D721Med (cell line): Measurements from ENCODE around the gene GLI3.

Experiments
- DNase-seq: peaks from one replicate; pipeline ENCODE4 v3.0.0; 2011; ENCODE audit warnings: low spot score; ENCODE audit not compliant: insufficient read length
- FAIRE-seq: peaks from 2 replicates; lab custom pipeline; 2011; peaks lifted over from hg19 to GRCh38; lab: Jason Lieb, UNC
- TF ChIP-seq, protein P1 (sequence below): IDR thresholded peaks from 2 replicates; pipeline ENCODE4 v1.5.1; 2012; ENCODE audit warnings: mild to moderate bottlenecking, control low read depth; ENCODE audit not compliant: insufficient read depth; ENCODE audit errors: missing control alignments

GLI3 gene

DNA sequence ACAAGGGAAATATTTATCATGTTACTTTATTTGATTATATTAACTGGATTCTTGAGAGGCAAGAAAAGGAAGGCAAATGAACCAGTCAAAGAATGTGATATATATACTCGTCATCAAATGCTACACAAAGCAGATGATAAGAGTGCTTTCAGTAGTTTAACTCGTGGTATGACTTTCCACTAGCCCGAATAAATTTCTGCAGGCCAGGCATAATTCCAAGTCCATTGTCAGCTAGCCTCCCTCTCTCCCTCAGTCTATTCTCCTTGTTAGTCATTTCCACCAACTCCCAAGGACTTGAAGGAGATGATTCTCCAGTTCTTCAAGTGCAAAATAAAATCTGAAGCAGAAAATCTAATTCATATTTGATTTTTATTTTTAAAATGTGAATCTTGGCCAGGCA, 190.5 kb downstream of the GLI3 start:
- DNase-seq (no peak), FAIRE-seq (no peak)
- TF ChIP-seq, protein P1, sequence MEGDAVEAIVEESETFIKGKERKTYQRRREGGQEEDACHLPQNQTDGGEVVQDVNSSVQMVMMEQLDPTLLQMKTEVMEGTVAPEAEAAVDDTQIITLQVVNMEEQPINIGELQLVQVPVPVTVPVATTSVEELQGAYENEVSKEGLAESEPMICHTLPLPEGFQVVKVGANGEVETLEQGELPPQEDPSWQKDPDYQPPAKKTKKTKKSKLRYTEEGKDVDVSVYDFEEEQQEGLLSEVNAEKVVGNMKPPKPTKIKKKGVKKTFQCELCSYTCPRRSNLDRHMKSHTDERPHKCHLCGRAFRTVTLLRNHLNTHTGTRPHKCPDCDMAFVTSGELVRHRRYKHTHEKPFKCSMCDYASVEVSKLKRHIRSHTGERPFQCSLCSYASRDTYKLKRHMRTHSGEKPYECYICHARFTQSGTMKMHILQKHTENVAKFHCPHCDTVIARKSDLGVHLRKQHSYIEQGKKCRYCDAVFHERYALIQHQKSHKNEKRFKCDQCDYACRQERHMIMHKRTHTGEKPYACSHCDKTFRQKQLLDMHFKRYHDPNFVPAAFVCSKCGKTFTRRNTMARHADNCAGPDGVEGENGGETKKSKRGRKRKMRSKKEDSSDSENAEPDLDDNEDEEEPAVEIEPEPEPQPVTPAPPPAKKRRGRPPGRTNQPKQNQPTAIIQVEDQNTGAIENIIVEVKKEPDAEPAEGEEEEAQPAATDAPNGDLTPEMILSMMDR, result no peak

DNA sequence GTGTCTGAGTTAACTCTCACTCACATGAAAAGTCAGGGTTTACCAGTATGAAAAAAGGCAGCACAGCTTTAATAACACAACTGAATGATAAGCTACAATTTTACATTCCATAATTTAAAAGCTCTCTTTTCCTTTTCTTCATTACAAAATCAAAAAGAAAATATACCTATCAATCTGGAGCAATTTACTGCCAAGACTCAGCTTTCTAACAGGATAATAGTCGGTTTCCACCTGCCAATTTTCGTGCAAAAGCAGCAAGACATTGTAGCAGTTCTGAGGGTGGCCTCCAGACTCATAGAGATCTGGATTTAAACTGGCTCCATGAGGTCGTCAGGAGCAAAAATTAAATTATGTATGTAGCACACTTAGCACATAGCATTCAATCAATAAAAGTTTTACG, 191.0 kb downstream of the GLI3 start:
- FAIRE-seq (no peak), DNase-seq (no peak)
- TF ChIP-seq, protein P1, result no peak

DNA sequence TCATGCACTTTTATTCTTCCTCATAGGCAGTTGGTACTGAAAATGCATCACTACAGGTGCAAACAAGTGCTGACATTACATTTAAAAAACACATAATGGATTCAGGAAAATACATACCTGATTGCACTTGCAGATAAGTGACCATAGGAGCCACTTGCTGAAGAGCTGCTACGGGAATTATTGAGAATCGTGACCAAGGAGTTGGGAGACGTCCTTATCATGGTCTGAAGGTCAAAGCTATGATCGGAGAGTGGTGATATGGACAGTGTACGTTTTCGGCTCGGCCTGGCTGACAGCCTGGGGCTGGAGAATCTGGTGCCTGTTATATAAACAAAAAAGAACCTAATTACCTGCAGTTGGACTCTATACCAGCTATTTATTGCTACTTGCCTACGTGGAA, 197.1 kb downstream of the GLI3 start:
- no peak for DNase-seq
- no peak for FAIRE-seq
- TF ChIP-seq, protein P1, result no peak

DNA sequence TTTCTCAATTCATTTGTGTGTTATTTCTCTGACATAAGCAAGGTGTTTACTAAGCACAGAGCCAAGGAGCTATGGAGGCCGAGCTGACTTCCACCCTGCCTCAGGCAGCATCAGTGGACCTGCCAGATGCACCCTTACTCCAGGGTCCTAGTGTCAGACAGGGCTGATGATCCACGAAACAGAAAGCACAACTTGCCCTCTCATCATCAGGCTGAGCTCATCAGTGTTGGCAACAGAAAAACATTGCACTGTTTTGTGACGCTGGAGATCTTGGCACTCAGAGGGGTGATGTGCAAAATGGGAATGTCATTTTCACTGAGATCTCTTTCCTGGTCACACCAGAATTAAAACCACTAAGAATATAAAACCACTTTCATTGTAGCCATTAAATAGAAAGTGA, 201.8 kb downstream of the GLI3 start:
- FAIRE-seq, result no peak
- TF ChIP-seq, protein P1, result no peak
- no peak for DNase-seq

DNA sequence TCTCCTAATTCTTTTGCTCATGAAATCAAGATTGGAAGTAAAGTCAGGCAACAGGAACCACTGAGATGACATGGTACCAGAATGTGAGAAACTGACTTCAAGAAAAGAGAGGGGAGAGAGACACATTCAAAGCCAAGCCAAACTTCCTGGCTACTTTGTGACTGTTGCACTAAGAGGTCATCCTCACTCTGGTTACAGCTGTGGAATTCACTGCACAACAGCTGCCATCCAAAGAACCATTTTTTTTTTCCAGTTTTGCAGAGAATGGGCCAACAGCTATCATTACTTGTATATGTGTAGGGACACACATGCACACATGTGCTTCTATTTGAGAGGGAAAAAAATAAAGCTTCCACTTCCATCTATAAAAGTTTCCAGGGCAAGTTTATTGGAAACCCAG, 203.5 kb downstream of the GLI3 start:
- TF ChIP-seq, protein P1, result no peak
- no peak for FAIRE-seq
- no peak for DNase-seq

DNA sequence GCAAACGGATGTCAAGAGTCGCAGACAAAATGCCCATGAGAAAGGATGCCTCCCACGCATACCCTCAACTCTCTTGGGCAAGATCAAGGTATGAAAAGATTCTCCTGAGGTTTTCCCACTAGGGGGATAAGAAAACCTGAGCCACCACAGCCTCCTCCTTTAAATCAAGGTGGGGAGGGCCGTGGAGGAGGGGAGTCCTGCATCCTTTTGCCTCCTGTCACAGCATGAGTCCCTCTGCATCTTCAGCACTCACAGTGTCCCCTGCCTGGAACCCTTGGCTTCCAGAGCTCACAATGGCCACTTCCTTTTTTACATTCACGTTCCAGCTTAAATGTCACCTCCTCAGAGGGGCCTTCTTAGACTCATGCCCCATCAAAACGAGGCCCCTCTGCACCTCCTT, 207.6 kb downstream of the GLI3 start:
- DNase-seq (no peak), FAIRE-seq (no peak)
- TF ChIP-seq, protein P1, result no peak

DNA sequence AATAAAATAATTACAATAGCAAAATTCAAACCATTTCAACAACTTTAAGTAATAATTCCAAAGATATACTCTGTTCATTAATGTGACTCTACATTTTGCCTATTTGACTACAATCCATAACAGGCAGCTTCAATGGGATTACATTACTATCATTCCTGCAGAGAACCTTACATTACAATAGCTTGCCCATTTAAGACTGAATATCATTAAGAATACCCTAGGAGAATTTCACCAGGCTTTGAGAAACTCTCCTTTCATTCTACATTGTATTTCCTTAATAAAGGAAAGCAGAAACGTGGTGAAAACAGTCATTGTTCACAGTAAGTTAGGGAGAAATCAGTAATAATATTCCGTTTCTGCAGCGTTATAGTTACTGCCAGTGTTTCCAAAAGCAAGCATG, 209.5 kb downstream of the GLI3 start:
- FAIRE-seq (no peak), DNase-seq (no peak)

More for the DNA sequence above, 209.5 kb downstream of the GLI3 start:
- TF ChIP-seq, protein P1, result no peak
